Measurements from ENCODE around the gene TEAD4.

The TEAD4 gene

GRCh38 chr12:3087758-3088650 is 128.8 kb downstream of the TEAD4 start:
- no peak for DNase-seq
- TF ChIP-seq CTCF (IDR thresholded peaks at IDR 0.05) = no peak
- H3K36me3 Mint-ChIP-seq (ENCODE audit: low read depth) = peaks cover 22% of the 10 kb centered on the region
- no peak overlapping the region for H3K4me3 Mint-ChIP-seq
- H3K9me3 Mint-ChIP-seq = no peaks in the 10 kb centered on the region
- H3K27me3 Mint-ChIP-seq (ENCODE audit: low read depth, poor library complexity) = no peaks in the 10 kb centered on the region
- H3K27ac Mint-ChIP-seq = no peak overlapping the region
- peaks cover 72% of the 10 kb centered on the region for H3K4me1 Mint-ChIP-seq

GRCh38 chr12:3089588-3089987 is 130.4 kb downstream of the TEAD4 start:
- peaks cover 57% of the 10 kb centered on the region for H3K4me1 Mint-ChIP-seq
- no peaks in the 10 kb centered on the region for H3K27me3 Mint-ChIP-seq (ENCODE audit: low read depth, poor library complexity)
- H3K36me3 Mint-ChIP-seq (ENCODE audit: low read depth) = peaks cover 14% of the 10 kb centered on the region
- DNase-seq = no peak
- H3K9me3 Mint-ChIP-seq = no peaks in the 10 kb centered on the region
- no peak overlapping the region for H3K27ac Mint-ChIP-seq
- no peak overlapping the region for H3K4me3 Mint-ChIP-seq
- no peak for TF ChIP-seq CTCF (IDR thresholded peaks at IDR 0.05)

Data from nephron progenitor cell (in vitro differentiated cells).